GM12892 (cell line): Measurements from ENCODE around the gene DPF1.

ENCODE experiments used
- POLR2A ChIP-seq: IDR thresholded peaks from 2 replicates; pipeline ENCODE4 v1.6.1; 2011; ENCODE audit warnings: low read depth, low read length, control low read depth
- TAF1 ChIP-seq: IDR thresholded peaks from 2 replicates; pipeline ENCODE4 v1.6.1; 2011; ENCODE audit warnings: low read depth, mild to moderate bottlenecking, control low read depth, low read length, borderline replicate concordance

DNA sequence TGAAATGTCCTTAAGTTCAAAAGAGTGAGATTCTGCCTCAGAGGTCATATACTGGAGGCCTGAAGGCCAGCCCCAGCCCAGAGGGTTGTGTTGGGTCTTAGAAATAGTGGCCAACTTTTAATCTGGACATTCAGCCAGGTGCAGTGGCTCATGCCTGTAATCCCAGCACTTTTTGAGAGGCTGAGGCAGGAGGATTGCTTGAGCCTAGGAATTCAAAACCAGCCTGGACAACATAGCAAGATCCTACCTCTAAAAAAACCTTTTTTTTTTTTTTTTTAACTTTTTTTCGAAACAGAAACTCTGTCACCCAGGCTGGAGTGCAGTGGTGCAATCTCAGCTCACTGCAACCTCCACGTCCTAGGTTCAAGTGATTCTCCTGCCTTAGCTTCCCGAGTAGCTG lies 15.5 kb downstream of the DPF1 start:
- TF ChIP-seq TAF1 (no peak), POLR2A (no peak)
